Measurements from ENCODE around the gene WDSUB1. TPM values are rescaled to one million over a fixed set of nuclear protein-coding genes. Genes with fewer than 3 reads are reported as not detected.

WDSUB1 gene
- total RNA-seq, 2 donors from 2014 or later, result 2.6 to 5.9 TPM

- H3K27me3 ChIP-seq, result no peaks in the 10 kb centered on the region
- intact Hi-C loops (cut with DNase I), result no loop called here
- ATAC-seq (no peak), DNase-seq (no peak)
- peaks cover 0 to 6% of the 10 kb centered on the region in 2 donors for H3K36me3 ChIP-seq (replicated peaks in 1 of 2; ENCODE audit: insufficient read depth in 1 of 2, low read depth in 2 of 2)
- H3K4me3 ChIP-seq, result no peak overlapping the region
- TF ChIP-seq POLR2A (IDR thresholded peaks at IDR 0.05), result no peak
- TF ChIP-seq CTCF (IDR thresholded peaks at IDR 0.05), result no peak
- H3K4me1 ChIP-seq, result no peaks in the 10 kb centered on the region
- 86 to 92% methylated on average over 12 of the region's 12 CpGs for WGBS, 2 donors
- H3K9me3 ChIP-seq, result no peaks in the 10 kb centered on the region
- H3K27ac ChIP-seq, result no peak overlapping the region
These were observed 94.1 kb downstream of the WDSUB1 start for GRCh38 chr2:159192371-159192918.

GRCh38 chr2:159188449-159188848 is 98.1 kb downstream of the WDSUB1 start:
- Histone ChIP-seq H3K27ac (no peak overlapping the region), H3K9me3 (no peaks in the 10 kb centered on the region), H3K27me3 (no peaks in the 10 kb centered on the region), H3K4me1 (no peaks in the 10 kb centered on the region), H3K36me3 (replicated peaks in 1 of 2; ENCODE audit: insufficient read depth in 1 of 2, low read depth in 2 of 2) (peaks cover 0 to 4% of the 10 kb centered on the region in 2 donors), H3K4me3 (no peak overlapping the region)
- no peak for DNase-seq
- no peak for TF ChIP-seq CTCF (IDR thresholded peaks at IDR 0.05)
- no peak for ATAC-seq
- intact Hi-C loops (cut with DNase I), result no loop called here
- 83 to 92% methylated on average over 4 of the region's 4 CpGs for WGBS, 2 donors

- Histone ChIP-seq H3K27me3 (no peaks in the 10 kb centered on the region), H3K9me3 (no peaks in the 10 kb centered on the region), H3K27ac (no peak overlapping the region), H3K4me3 (no peak overlapping the region), H3K4me1 (no peaks in the 10 kb centered on the region), H3K36me3 (replicated peaks in 1 of 2; ENCODE audit: insufficient read depth in 1 of 2, low read depth in 2 of 2) (peaks cover 0 to 4% of the 10 kb centered on the region in 2 donors)
- DNase-seq (no peak), ATAC-seq (no peak)
- 71% methylated on average over 6 of the region's 6 CpGs for WGBS, 2 donors
- intact Hi-C loops (cut with DNase I), result no loop called here
- no peak for TF ChIP-seq POLR2A (IDR thresholded peaks at IDR 0.05)
- TF ChIP-seq CTCF (IDR thresholded peaks at IDR 0.05), result no peak
These were observed 99.4 kb downstream of the WDSUB1 start for GRCh38 chr2:159187106-159187505.

GRCh38 chr2:159186462-159186861 is 100.0 kb downstream of the WDSUB1 start:
- WGBS, 2 donors, result 90 to 94% methylated on average over 3 to 4 of the region's 4 CpGs
- no peaks in the 10 kb centered on the region for H3K9me3 ChIP-seq
- H3K36me3 ChIP-seq (replicated peaks in 1 of 2; ENCODE audit: insufficient read depth in 1 of 2, low read depth in 2 of 2), result peaks cover 0 to 4% of the 10 kb centered on the region in 2 donors

More at GRCh38 chr2:159186462-159186861, 100.0 kb downstream of the WDSUB1 start:
- Histone ChIP-seq H3K27ac (no peak overlapping the region), H3K27me3 (no peaks in the 10 kb centered on the region), H3K4me3 (no peak overlapping the region), H3K4me1 (no peaks in the 10 kb centered on the region)
- DNase-seq (no peak), ATAC-seq (no peak)
- no peak for TF ChIP-seq CTCF (IDR thresholded peaks at IDR 0.05)
- TF ChIP-seq POLR2A (IDR thresholded peaks at IDR 0.05), result no peak
- intact Hi-C loops (cut with DNase I), result no loop called here

Small RNA genes lying within 50 kb of the gene (microRNA-seq; reads per million reads assigned to microRNA genes)
- gene MIR6888 (ENCODE audit: borderline number of aligned reads in 2 of 2, borderline replicate concordance in 2 of 2), result 0 reads per million in 2 donors

Small RNA genes lying within 50 kb of the gene (small RNA-seq; reads per million reads assigned to genes)
- gene MIR6888, result not detected
